Lower leg skin (tissue), 4 donors: Measurements from ENCODE around the gene PPP4R2. TPM values are rescaled to one million over a fixed set of nuclear protein-coding genes. Genes with fewer than 3 reads are reported as not detected.

Experiments used
- DNase-seq, 2 donors: peaks; one replicate each; pipeline ENCODE4 v3.0.0-alpha.2; 2019; ENCODE audit warnings: low spot score in 2 of 2
- H3K4me3 ChIP-seq: fragments of 200-600 bp; sonication (generic); 2 replicates; pipeline ENCODE4 v1.5.1; 2017; ENCODE audit warnings: mild to moderate bottlenecking, low read depth; ENCODE audit not compliant: poor library complexity, severe bottlenecking
- CTCF ChIP-seq, 3 donors: fragments of 450-650 bp; IDR thresholded peaks; one replicate each; pipeline ENCODE4 v1.5.1; 2016; ENCODE audit warnings: antibody characterized with exemption in 3 of 3, mild to moderate bottlenecking in 3 of 3, moderate library complexity in 2 of 3
- POLR2A ChIP-seq, 2 donors: fragments of 450-650 bp; IDR thresholded peaks; one replicate each; pipeline ENCODE4 v1.6.1; 2016 to 2017; ENCODE audit warnings: antibody characterized with exemption in 2 of 2, mild to moderate bottlenecking in 1 of 2, moderate library complexity in 1 of 2
- WGBS, 2 donors: methylation state at CpG; one replicate each; pipeline ENCODE4 v1.1.5; 2018; 5-methylcytosine and 5-hydroxymethylcytosine counted together
- intact Hi-C: fragments of 100-400 bp; cut with DNase I; formaldehyde crosslinking; loops from one replicate; pipeline ENCODE4 v1.15.0; 2023; ENCODE audit warnings: low total_unique reads
- total RNA-seq, 4 donors: library from RNA; depleted of rRNA; stranded (reverse); fragments of >200 nt; gene quantifications; one replicate each; pipeline ENCODE4 v1.1.0, GENCODE V29; 2016

Gene PPP4R2
- total RNA-seq, 4 donors from 2014 or later: 29.3 to 34.9 (median 30.7) TPM

- intact Hi-C loops: no loop called here
- no peak for TF ChIP-seq POLR2A (IDR thresholded peaks at IDR 0.05)
- no peak overlapping the region for H3K4me3 ChIP-seq
- 70 to 83% methylated on average over 4 of the region's 4 CpGs for WGBS, 2 donors
- no peak for DNase-seq
Measured at GRCh38 chr3:73073091-73073707, 76.6 kb downstream of the PPP4R2 start.

DNA sequence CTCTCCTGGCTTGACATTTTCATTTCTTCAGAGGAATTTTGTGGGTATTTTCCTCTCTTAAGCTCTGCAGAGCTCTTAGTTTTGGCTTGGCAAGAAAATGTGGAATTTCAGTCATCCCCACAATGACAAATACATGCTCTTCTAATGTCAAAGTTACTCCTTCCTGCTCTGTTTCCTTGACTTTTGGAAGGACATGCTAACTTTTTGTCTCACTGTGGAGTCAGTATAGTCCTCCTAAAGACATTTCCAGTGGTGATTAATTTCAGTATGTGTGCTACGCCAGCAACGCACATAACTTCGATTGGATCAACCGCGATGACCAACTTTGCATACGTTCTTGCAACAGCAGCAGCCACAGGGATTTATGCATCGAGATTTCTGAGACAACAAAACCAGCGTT, 78.2 kb downstream of the PPP4R2 start:
- TF ChIP-seq CTCF (IDR thresholded peaks at IDR 0.05) (no peak), POLR2A (IDR thresholded peaks at IDR 0.05) (no peak)
- H3K4me3 ChIP-seq: no peak overlapping the region
- DNase-seq: no peak
- intact Hi-C loops: no loop called here
- WGBS, 2 donors: 81 to 85% methylated on average over 8 of the region's 8 CpGs

DNA sequence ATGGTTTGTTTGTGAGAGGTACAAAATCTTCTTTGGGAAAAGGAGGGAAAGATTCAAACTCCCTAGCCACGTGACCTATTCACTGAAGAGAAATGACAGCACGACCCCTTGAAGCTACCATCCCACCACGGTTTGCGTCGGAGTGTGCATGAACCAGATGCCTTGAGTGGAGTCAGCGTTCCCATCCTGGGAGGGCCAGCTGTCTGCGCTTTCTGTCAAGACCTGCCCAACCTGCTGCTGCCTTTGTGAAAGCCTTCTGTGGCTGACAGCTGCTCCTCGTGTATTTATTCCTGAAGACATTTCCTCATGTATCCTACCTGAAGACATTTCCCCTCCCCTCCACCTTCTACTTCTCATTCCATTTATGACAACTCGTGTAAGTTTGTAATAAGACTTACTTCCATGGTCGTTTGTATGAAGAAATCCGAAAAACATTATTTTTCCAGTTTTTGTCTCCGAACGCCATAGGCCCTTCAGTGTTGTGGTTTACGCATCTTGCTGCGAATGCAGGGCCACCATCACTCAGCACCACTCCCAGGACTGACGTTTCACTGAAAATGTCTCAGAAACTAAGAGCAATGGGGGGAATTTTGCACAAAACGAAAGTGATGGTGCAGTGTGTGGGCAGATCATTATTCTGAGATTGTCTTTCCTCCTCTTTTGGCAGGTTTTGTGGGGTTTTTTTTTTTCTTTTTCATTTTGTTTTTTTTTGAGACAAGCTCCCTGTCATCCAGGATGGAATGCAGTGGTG, 83.8 kb downstream of the PPP4R2 start:
- WGBS, 2 donors: 63 to 67% methylated on average over 17 of the region's 17 CpGs
- intact Hi-C loops: loop anchor here (10.0 kb wide), 1 partner anchor 146 kb away; no protein-coding TSS in a partner anchor
- no peak overlapping the region for H3K4me3 ChIP-seq
- no peak for TF ChIP-seq CTCF (IDR thresholded peaks at IDR 0.05)
- no peak for TF ChIP-seq POLR2A (IDR thresholded peaks at IDR 0.05)
- DNase-seq: no peak

DNA sequence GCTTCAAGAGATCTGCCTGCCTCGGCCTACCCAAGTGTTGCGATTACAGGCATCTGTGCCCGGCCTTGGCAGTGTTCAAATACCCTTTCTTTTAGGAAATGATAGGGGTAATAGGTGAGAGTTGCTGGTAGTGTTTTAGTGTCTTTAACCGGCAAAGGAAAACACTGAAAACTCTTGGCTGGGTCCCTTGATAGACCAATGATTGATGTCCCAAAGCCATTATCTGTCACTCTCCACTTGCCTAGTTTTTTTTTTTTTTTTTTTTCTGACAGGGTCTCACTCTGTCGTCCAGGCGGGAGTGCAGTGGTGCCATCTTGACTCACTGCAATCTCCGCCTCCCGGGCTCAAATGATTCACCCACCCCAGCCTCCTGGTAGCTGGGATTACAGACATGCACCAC, 84.5 kb downstream of the PPP4R2 start:
- intact Hi-C loops: loop anchor here (10.0 kb wide), 1 partner anchor 146 kb away; no protein-coding TSS in a partner anchor
- DNase-seq: no peak
- TF ChIP-seq POLR2A (IDR thresholded peaks at IDR 0.05): no peak
- TF ChIP-seq CTCF (IDR thresholded peaks at IDR 0.05): no peak
- WGBS, 2 donors: 94 to 95% methylated on average over 8 of the region's 8 CpGs
- H3K4me3 ChIP-seq: no peak overlapping the region

- no peak for DNase-seq
- intact Hi-C loops: loop anchor here (10.0 kb wide), 1 partner anchor 149 kb away; no protein-coding TSS in a partner anchor
- 87% methylated on average over 2 of the region's 2 CpGs for WGBS, 2 donors
- TF ChIP-seq POLR2A (IDR thresholded peaks at IDR 0.05) (no peak), CTCF (IDR thresholded peaks at IDR 0.05) (no peak)
- no peak overlapping the region for H3K4me3 ChIP-seq
Measured at GRCh38 chr3:73084170-73084569, 87.6 kb downstream of the PPP4R2 start.

DNA sequence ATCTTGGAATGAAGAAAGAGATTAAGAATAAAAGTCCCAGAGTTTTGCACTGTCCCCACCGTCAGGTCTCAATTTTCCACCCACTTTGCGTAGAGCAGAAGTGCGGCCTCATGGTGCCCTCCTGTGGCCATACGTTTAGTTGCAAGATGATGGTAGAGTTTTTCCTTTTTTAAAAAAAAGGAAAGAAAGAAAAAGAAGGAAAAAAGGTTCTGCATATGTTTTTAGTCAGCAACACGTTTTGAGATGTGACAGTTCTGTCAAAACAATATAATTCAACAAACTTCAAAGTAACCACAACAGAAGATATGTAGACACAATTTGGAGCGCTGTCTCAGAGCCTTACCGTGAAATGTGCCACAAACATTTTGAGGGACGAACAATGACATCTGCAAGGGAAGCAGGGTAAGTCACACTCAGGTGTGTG, 89.5 kb downstream of the PPP4R2 start:
- intact Hi-C loops: loop anchor here (10.0 kb wide), 1 partner anchor 151 kb away; no protein-coding TSS in a partner anchor
- H3K4me3 ChIP-seq: no peak overlapping the region
- TF ChIP-seq POLR2A (IDR thresholded peaks at IDR 0.05) (no peak), CTCF (IDR thresholded peaks at IDR 0.05) (peak in 1 of 3 donors; percentile 56)
- WGBS, 2 donors: 24 to 25% methylated on average over 8 of the region's 8 CpGs
- DNase-seq: peak in 1 of 2 donors; percentile 85
